ENCODE measurements around the gene ARID1B.

Gene ARID1B

DNA sequence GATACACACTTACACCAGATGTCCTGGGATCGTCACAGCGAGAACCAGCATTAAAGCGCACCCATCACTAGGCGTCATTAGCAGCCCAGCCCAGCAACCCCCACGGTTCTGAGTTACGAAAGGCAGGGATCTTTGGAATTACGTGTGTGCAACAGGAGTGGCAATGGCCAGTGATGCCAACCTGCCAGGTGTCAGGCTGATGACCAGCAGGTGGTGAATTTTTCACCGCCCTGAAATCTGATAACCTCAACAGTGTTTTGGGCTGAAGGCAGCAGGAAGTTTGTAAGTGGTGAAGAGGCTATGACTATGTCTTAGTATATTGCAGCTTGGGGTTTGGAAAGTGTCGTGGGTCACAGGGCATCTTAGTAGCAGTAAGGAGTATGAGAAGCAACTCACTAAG lies 380.1 kb downstream of the ARID1B start:
- no peak for DNase-seq (ENCODE audit: extremely low read depth, low read depth)
- no peak overlapping the region for H3K4me3 ChIP-seq (replicated peaks; ENCODE audit: low read depth, low read length)
- TF ChIP-seq, protein P1, sequence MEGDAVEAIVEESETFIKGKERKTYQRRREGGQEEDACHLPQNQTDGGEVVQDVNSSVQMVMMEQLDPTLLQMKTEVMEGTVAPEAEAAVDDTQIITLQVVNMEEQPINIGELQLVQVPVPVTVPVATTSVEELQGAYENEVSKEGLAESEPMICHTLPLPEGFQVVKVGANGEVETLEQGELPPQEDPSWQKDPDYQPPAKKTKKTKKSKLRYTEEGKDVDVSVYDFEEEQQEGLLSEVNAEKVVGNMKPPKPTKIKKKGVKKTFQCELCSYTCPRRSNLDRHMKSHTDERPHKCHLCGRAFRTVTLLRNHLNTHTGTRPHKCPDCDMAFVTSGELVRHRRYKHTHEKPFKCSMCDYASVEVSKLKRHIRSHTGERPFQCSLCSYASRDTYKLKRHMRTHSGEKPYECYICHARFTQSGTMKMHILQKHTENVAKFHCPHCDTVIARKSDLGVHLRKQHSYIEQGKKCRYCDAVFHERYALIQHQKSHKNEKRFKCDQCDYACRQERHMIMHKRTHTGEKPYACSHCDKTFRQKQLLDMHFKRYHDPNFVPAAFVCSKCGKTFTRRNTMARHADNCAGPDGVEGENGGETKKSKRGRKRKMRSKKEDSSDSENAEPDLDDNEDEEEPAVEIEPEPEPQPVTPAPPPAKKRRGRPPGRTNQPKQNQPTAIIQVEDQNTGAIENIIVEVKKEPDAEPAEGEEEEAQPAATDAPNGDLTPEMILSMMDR (IDR thresholded peaks at IDR 0.05; ENCODE audit: low read depth, low read length, missing control alignments): no peak

DNA sequence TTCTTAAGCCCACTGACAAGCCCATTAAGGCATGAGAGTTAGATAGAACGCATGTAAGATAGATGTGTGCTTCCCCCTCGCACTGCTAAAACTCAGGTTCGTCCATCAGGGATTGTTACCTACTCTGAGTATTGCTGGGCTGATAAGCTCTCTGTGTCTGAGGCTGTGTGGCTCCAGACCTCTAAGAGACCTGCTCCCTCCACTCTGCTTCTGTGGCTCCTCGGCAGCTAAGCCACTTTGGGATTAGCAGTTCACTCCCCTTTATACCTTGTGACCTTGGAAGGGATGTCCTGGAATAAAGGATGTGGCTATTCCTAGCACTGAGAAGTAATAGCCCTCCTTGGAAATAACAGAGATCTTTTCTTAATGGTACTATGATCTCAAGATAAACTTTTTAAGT lies 381.3 kb downstream of the ARID1B start:
- TF ChIP-seq, protein P1 (IDR thresholded peaks at IDR 0.05; ENCODE audit: low read depth, low read length, missing control alignments): no peak
- no peak for DNase-seq (ENCODE audit: extremely low read depth, low read depth)
- no peak overlapping the region for H3K4me3 ChIP-seq (replicated peaks; ENCODE audit: low read depth, low read length)

DNA sequence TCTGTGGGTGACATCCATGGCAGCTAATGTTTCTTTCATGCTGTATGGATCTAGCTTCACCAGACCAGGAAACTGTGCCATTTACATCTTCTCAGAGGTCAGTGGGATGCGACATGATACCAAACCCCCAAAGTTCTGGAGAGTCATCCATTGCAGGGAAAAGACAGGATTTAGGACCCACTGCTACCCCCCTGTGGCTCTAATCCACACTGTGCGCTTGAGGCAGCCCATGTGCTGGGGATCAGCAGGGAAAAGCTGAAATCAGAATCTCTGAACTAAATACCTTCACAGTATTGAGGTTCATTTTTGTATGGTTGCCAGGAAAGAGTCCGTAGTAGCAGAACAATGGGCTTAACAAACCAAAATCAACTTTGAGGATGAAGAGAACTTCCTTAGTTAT lies 381.7 kb downstream of the ARID1B start:
- H3K4me3 ChIP-seq (replicated peaks; ENCODE audit: low read depth, low read length): no peak overlapping the region
- DNase-seq (ENCODE audit: extremely low read depth, low read depth): no peak
- TF ChIP-seq, protein P1 (IDR thresholded peaks at IDR 0.05; ENCODE audit: low read depth, low read length, missing control alignments): peak; percentile 26

DNA sequence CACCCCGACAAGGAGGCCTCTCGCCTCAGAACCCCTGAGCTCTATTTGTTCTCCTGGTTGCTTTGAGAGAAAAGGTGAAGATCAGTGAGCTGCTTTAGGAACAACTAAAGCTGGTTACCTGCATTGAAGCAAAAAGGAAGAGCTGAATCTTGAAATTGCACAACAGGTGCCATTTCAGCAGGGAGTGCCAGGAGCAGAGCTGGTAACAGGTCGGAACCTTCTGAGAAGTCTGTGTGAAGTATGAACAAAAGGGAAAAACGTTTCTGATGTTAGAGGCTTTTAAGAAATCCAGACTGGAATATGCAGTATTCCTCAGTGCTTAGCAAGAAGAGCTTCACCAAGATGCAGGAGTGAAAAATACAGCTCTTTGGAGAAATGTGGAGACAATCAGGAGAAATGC lies 382.2 kb downstream of the ARID1B start:
- no peak overlapping the region for H3K4me3 ChIP-seq (replicated peaks; ENCODE audit: low read depth, low read length)
- DNase-seq (ENCODE audit: extremely low read depth, low read depth): no peak
- TF ChIP-seq, protein P1 (IDR thresholded peaks at IDR 0.05; ENCODE audit: low read depth, low read length, missing control alignments): no peak

DNA sequence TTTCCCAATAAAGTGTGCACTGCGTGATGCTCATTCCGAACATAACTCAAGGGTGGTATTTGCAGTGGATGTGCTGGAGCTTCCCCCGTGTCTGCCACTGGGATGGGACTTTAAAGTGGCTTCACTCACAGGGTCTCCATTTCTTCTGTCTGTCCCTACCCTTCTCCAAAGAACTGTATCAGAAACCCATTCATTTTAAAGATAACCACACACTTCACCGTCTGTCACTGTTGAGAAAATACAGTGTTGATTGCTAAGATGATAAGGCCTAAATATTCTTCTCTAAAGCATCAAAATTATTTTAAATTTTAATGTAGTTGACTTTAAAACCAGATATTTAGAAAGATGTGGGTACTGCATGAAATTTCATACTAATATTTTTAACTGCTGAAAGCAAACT lies 384.7 kb downstream of the ARID1B start:
- TF ChIP-seq, protein P1 (IDR thresholded peaks at IDR 0.05; ENCODE audit: low read depth, low read length, missing control alignments): no peak

DNA sequence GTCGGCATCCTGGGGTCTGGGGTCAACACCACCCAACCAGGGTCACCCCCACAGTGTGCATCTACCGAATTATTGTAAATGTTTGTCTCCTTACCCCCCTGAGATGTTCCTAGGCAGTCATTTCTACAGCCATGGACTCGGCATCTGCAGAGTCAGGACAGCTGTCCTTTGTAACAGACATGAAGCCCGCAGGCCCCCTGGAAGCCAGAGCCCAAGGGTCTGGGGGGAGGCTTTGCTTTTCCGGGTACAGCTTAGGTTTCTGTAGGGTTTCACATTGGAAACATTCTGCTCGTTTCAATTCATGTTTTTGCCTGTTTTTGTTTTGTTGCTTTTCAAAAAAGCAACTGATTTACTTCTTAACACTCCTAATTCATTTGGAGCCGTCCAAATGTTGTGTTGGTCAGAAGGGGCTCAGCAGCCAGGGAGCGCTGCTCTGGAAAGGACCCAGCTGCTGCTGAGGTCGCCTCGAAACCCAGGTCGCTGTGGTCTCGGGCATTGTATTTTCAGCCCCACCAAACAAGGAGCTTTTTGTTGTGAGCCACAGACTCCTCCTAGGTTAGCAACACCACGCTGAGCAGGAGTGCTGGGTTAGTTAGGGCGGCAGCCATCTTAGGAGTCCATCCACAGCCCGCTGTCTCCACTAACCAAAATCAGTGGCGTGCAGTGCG lies 385.7 kb downstream of the ARID1B start:
- DNase-seq (ENCODE audit: extremely low read depth, low read depth): no peak
- TF ChIP-seq, protein P1 (IDR thresholded peaks at IDR 0.05; ENCODE audit: low read depth, low read length, missing control alignments): no peak
- no peak overlapping the region for H3K4me3 ChIP-seq (replicated peaks; ENCODE audit: low read depth, low read length)

More for the DNA sequence above, 384.7 kb downstream of the ARID1B start:
- no peak overlapping the region for H3K4me3 ChIP-seq (replicated peaks; ENCODE audit: low read depth, low read length)
- DNase-seq (ENCODE audit: extremely low read depth, low read depth): no peak
